ENCODE data around the gene AGAP1. TPM values are rescaled to one million over a fixed set of nuclear protein-coding genes. Genes with fewer than 3 reads are reported as not detected.
"Not testable (repeated sequence)": the region's sequence is repeated elsewhere in the genome, so short reads cannot be mapped to it uniquely, and the experiment has no call there.

AGAP1 gene
- total RNA-seq, 2 experiments from 2014 or later = 1.6 to 2.4 TPM

GRCh38 chr2:235598532-235599531 lies 105.0 kb downstream of the AGAP1 start:
- CTCF ChIA-PET = interaction anchor here (0.6 kb wide), 1 partner anchor 111 kb away, joined by 3 read pairs; no protein-coding TSS in a partner anchor
- POLR2A ChIA-PET = no interaction called here

GRCh38 chr2:235599596-235600338 lies 105.9 kb downstream of the AGAP1 start:
- ChIA-PET CTCF (no interaction called here), POLR2A (no interaction called here)

- CTCF ChIA-PET = no interaction called here
- POLR2A ChIA-PET = no interaction called here
Observed at GRCh38 chr2:235600406-235600805, 106.6 kb downstream of the AGAP1 start.

GRCh38 chr2:235600926-235601325 lies 107.1 kb downstream of the AGAP1 start:
- ChIA-PET POLR2A (no interaction called here), CTCF (no interaction called here)

- ChIA-PET POLR2A (no interaction called here), CTCF (no interaction called here)
Observed at GRCh38 chr2:235601960-235602704, 108.3 kb downstream of the AGAP1 start.

GRCh38 chr2:235602971-235603370 lies 109.1 kb downstream of the AGAP1 start:
- POLR2A ChIA-PET, CTCF ChIA-PET: not testable (repeated sequence)

- ChIA-PET POLR2A (no interaction called here), CTCF (no interaction called here)
Observed at GRCh38 chr2:235603659-235604058, 109.8 kb downstream of the AGAP1 start.

GRCh38 chr2:235605312-235606003 lies 111.6 kb downstream of the AGAP1 start:
- ChIA-PET CTCF (no interaction called here), POLR2A (no interaction called here)

GRCh38 chr2:235606004-235606715 lies 112.3 kb downstream of the AGAP1 start:
- CTCF ChIA-PET = no interaction called here
- POLR2A ChIA-PET = no interaction called here

- ChIA-PET POLR2A (no interaction called here), CTCF (no interaction called here)
Observed at GRCh38 chr2:235607546-235608199, 113.8 kb downstream of the AGAP1 start.

GRCh38 chr2:235608200-235608887 lies 114.5 kb downstream of the AGAP1 start:
- CTCF ChIA-PET = no interaction called here
- POLR2A ChIA-PET = no interaction called here

GRCh38 chr2:235609321-235609720 lies 115.5 kb downstream of the AGAP1 start:
- POLR2A ChIA-PET = no interaction called here
- CTCF ChIA-PET = no interaction called here

GRCh38 chr2:235609746-235610145 lies 115.9 kb downstream of the AGAP1 start:
- POLR2A ChIA-PET = no interaction called here
- CTCF ChIA-PET = no interaction called here

GRCh38 chr2:235610696-235611257 lies 116.9 kb downstream of the AGAP1 start:
- CTCF ChIA-PET = no interaction called here
- POLR2A ChIA-PET = no interaction called here

GRCh38 chr2:235611349-235611748 lies 117.5 kb downstream of the AGAP1 start:
- ChIA-PET POLR2A (no interaction called here), CTCF (no interaction called here)

GRCh38 chr2:235611756-235612155 lies 117.9 kb downstream of the AGAP1 start:
- POLR2A ChIA-PET = no interaction called here
- CTCF ChIA-PET = no interaction called here

- ChIA-PET POLR2A (interaction anchor here (0.7 kb wide), 1 partner anchor 38 kb away, joined by 3 read pairs; no protein-coding TSS in a partner anchor), CTCF (no interaction called here)
Observed at GRCh38 chr2:235612181-235612950, 118.5 kb downstream of the AGAP1 start.
